ENCODE results near the gene AP3B1. TPM values are rescaled to one million over a fixed set of nuclear protein-coding genes. Genes with fewer than 3 reads are reported as not detected.

The AP3B1 gene
- total and polyA plus RNA-seq, 2 donors (not counting 1 experiment from before 2014, with no cell fraction given): 26.8 to 58.9 TPM

GRCh38 chr5:78237911-78238310 lies 56.6 kb downstream of the AP3B1 start:
- Mint-ChIP-seq H3K9me3 (ENCODE audit: insufficient read depth) (no peaks in the 10 kb centered on the region), H3K4me3 (no peak overlapping the region), H3K27me3 (no peaks in the 10 kb centered on the region), H3K27ac (no peak overlapping the region), H3K4me1 (no peaks in the 10 kb centered on the region)
- no peak for ATAC-seq (ENCODE audit: low read depth)
- H3K4me3 ChIP-seq (ENCODE audit: control extremely low read depth in 1 of 5, extremely low read depth in 1 of 5, insufficient read depth in 1 of 5, low read depth in 2 of 5, low read length in 4 of 5): no peak overlapping the region
- CTCF ChIA-PET: interaction anchor here (1.5 kb wide), 1 partner anchor 10 kb away, joined by 3 read pairs; no protein-coding TSS in a partner anchor
- no peaks in the 10 kb centered on the region for H3K4me1 ChIP-seq (ENCODE audit: control insufficient read depth in 2 of 2, insufficient read depth in 2 of 2, low read length in 2 of 2)
- H4K20me1 ChIP-seq (ENCODE audit: control insufficient read depth, insufficient read depth, low read length, poor library complexity, severe bottlenecking): peaks cover 17% of the 10 kb centered on the region
- H3K27ac ChIP-seq (ENCODE audit: low read length in 2 of 2): no peak overlapping the region
- intact Hi-C loops (cut with micrococcal nuclease): no loop called here
- no peaks in the 10 kb centered on the region for H3K9me3 ChIP-seq (ENCODE audit: control extremely low read depth in 1 of 3, control insufficient read depth in 2 of 3, insufficient read depth in 1 of 3, low read length in 2 of 3)
- DNase-seq: no peak
- POLR2A ChIA-PET: no interaction called here
- WGBS (ENCODE audit: insufficient coverage): 94% methylated on average over 2 of the region's 3 CpGs
- H3K4me2 ChIP-seq (replicated peaks; ENCODE audit: low read depth, low read length, poor library complexity, severe bottlenecking): no peak overlapping the region
- TF ChIP-seq CTCF (IDR thresholded peaks at IDR 0.05) (no peak), EZH2 (IDR thresholded peaks at IDR 0.05; ENCODE audit: borderline replicate concordance, insufficient read depth, low read depth, low read length, poor library complexity, severe bottlenecking) (no peak)
- H3K36me3 ChIP-seq (replicated peaks in 1 of 2; ENCODE audit: control extremely low read depth in 1 of 2, control insufficient read depth in 1 of 2, extremely low read depth in 1 of 2, insufficient read depth in 2 of 2, low read length in 1 of 2): peaks cover 5 to 9% of the 10 kb centered on the region in 2 experiments
- H3K79me2 ChIP-seq (ENCODE audit: control insufficient read depth, insufficient read depth, low read length): peaks cover 10% of the 10 kb centered on the region
- no peak overlapping the region for H3K9ac ChIP-seq (ENCODE audit: low read length)
- H3K27me3 ChIP-seq (replicated peaks in 1 of 4; ENCODE audit: control extremely low read depth in 1 of 4, control insufficient read depth in 3 of 4, insufficient read depth in 4 of 4, low read length in 3 of 4): no peaks in the 10 kb centered on the region
- no peak overlapping the region for H2AFZ ChIP-seq (ENCODE audit: insufficient read depth, low read depth, low read length, poor library complexity, severe bottlenecking)

GRCh38 chr5:78236046-78236445 lies 58.5 kb downstream of the AP3B1 start:
- no peak for TF ChIP-seq CTCF (IDR thresholded peaks at IDR 0.05)
- no peak for TF ChIP-seq EZH2 (IDR thresholded peaks at IDR 0.05; ENCODE audit: borderline replicate concordance, insufficient read depth, low read depth, low read length, poor library complexity, severe bottlenecking)
- POLR2A ChIA-PET: no interaction called here
- intact Hi-C loops (cut with micrococcal nuclease): no loop called here
- Mint-ChIP-seq H3K9me3 (ENCODE audit: insufficient read depth) (no peaks in the 10 kb centered on the region), H3K4me1 (no peaks in the 10 kb centered on the region), H3K27me3 (no peaks in the 10 kb centered on the region), H3K27ac (no peak overlapping the region), H3K4me3 (no peak overlapping the region)
- DNase-seq (no peak), ATAC-seq (ENCODE audit: low read depth) (no peak)
- Histone ChIP-seq H3K27me3 (replicated peaks in 1 of 4; ENCODE audit: control extremely low read depth in 1 of 4, control insufficient read depth in 3 of 4, insufficient read depth in 4 of 4, low read length in 3 of 4) (no peaks in the 10 kb centered on the region), H3K36me3 (replicated peaks in 1 of 2; ENCODE audit: control extremely low read depth in 1 of 2, control insufficient read depth in 1 of 2, extremely low read depth in 1 of 2, insufficient read depth in 2 of 2, low read length in 1 of 2) (peaks cover 5 to 9% of the 10 kb centered on the region in 2 experiments), H3K9ac (ENCODE audit: low read length) (no peak overlapping the region), H3K4me2 (replicated peaks; ENCODE audit: low read depth, low read length, poor library complexity, severe bottlenecking) (no peak overlapping the region), H3K4me3 (ENCODE audit: control extremely low read depth in 1 of 5, extremely low read depth in 1 of 5, insufficient read depth in 1 of 5, low read depth in 2 of 5, low read length in 4 of 5) (no peak overlapping the region), H3K4me1 (ENCODE audit: control insufficient read depth in 2 of 2, insufficient read depth in 2 of 2, low read length in 2 of 2) (no peaks in the 10 kb centered on the region), H4K20me1 (ENCODE audit: control insufficient read depth, insufficient read depth, low read length, poor library complexity, severe bottlenecking) (peaks cover 17% of the 10 kb centered on the region), H3K79me2 (ENCODE audit: control insufficient read depth, insufficient read depth, low read length) (peaks cover 10% of the 10 kb centered on the region), H3K27ac (ENCODE audit: low read length in 2 of 2) (no peak overlapping the region), H2AFZ (ENCODE audit: insufficient read depth, low read depth, low read length, poor library complexity, severe bottlenecking) (no peak overlapping the region), H3K9me3 (ENCODE audit: control extremely low read depth in 1 of 3, control insufficient read depth in 2 of 3, insufficient read depth in 1 of 3, low read length in 2 of 3) (no peaks in the 10 kb centered on the region)
- CTCF ChIA-PET: interaction anchor here (1.5 kb wide), 1 partner anchor 33 kb away, joined by 4 read pairs; no protein-coding TSS in a partner anchor
- no CpG with 5 or more reads among the region's 2 CpGs for WGBS (ENCODE audit: insufficient coverage)
